Suppressor macrophage treated with lipopolysaccharide for 1 hour (primary cell): ENCODE data around the gene NMRK2.
"Not testable (repeated sequence)": the region's sequence is repeated elsewhere in the genome, so short reads cannot be mapped to it uniquely, and the experiment has no call there.

Experiments used
- DNase-seq, 3 donors: peaks; one replicate each; pipeline ENCODE4 v3.0.0-alpha.2; 2020 to 2022

NMRK2 gene

DNA sequence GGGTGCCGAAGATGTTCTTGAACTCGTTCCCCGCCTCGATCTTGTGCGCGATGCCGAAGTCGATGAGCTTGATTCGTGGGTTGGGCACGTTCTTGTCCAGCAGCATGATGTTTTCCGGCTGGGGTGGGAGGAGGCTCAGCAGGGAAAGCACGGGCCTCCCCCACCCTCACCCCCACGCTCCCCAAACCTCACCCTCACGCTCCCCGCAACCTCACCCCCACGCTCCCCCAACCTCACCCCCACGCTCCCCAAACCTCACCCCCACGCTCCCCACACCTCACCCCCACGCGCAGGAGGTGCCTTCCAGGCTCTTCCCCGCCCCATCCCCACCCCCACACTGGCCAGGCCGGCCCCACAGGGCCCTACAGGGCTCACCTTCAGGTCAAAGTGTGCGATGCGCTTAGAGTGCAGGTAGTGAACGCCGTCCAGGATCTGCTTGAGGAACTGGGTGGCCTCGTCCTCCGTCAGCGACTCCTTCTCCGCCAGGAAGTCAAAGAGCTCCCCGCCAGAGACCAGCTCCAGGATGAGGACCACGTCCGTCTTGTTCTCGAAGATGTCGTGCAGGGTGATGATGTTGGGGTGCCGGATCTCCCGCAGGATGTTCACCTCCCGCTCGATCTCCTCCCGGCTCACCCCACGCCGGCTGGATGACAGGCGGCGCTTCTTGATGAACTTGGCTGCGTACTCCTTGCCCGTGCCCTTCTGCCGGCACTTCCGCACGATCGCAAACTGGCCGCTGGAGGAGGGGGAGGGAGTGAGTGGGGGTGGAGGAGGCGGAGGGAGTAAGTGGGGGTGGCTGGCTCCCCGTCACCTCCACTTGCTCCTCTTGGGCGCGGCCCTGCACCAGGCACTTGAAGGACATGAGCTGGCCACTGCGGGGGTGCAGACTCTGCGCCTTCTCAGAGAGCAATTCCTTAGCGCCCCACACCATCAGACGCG lies 31.7 kb downstream of the NMRK2 start:
- no peak for DNase-seq

DNA sequence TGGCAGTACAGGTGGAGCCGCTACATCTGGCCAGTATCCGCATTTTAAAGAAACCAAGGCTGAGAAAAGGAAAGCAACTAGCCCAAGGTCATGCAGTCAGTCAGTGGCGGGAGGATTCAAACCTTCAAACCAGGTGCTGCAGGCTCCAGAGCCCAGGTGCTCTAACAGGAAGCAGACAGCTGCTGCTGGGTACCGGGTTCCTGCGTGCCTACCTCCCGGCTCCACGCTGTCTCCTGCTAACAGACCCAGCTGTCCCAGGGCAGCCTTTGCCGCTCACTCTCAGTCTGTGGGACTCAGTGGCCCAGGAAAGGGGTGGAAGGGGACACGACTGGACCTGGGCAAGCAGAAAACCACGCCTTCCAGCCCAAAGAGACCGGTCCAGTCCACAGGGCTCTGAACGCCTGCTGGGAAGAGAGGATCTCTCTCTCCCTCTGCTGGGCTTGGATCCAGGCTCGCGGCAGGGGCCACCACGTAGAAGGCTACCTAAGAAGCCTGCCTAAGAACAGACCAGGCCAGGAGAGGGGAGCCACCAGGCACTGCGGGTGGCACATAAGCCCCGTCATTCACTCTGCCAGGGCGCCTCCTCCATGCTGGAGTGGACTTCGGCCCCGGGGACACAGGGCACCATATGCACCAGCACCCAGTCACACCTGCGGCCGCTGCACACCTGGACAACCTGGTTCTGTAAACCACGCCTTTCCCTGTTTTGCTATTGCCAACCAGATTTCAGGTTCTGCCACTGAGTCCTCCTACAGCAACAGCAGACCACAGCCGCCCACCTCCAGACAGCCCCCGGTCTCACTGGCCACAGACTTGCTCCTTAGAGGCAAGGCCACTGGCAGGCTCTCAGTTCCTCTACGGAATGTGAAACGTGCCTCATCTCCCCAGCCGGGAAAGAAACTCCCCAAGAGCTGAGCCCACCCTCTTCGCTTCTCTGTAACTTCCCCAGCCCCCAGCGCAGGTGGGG lies 33.5 kb downstream of the NMRK2 start:
- no peak for DNase-seq

DNA sequence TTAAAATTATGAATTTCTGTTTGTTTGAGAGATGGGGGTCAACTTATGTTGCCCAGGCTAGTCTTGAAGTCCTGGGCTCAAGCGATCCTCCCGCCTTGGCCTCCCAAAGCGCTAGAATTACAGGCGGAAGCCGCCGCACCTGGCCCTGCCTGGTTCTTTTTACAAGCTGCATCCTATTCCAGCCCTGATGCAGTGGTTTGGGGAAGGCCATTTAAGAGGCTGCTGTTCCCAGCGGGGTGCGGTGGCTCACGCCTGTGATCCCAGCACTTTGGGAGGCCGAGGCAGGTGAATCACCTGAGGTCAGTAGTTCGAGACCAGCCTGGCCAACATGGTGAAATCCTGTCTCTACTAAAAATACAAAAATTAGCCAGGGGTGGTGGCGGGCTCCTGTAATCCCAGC lies 35.1 kb downstream of the NMRK2 start:
- DNase-seq: not testable (repeated sequence)

DNA sequence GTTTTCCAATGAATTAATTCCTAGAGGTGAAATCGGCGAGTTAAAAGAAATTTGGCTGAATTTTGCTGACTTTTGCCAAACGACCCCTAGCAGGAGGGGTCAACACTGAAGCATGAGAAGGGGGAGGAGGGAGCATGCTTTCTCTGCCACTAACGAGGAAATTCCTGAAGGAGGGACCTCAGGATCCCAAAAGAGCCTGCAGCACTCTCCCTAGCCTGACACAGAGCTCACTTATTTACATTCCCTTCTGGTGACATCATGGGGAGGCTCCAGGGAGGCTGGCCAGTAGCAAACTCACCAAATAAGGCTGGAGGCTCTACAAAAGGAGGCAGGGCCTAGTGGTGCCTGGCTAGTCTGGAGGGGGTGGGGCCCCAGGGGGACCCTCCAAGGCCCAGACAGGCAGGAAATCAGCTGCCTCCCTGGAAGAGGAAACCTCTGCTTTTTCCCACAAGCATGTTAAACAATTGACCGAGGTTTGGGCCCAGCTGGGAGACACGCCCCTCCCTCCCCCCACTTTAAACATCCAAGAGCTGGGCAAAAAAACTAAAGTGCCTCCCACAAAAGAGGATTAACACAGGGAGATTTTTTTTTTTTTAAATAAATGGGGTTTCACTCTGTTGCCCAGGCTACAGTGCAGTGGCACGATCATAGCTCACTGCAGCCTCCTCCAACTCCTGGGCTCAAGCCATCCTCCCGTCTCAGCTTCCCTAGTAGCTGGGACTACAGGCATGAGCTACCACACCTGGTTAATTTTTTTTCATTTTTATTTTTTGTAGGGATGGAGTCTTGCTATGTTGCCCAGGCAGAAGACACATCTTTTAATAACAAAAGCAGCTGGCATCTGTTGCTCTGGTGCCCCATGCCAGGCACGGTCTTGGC lies 35.9 kb downstream of the NMRK2 start:
- DNase-seq: peak in 2 of 3 donors; percentile 52 to 55

DNA sequence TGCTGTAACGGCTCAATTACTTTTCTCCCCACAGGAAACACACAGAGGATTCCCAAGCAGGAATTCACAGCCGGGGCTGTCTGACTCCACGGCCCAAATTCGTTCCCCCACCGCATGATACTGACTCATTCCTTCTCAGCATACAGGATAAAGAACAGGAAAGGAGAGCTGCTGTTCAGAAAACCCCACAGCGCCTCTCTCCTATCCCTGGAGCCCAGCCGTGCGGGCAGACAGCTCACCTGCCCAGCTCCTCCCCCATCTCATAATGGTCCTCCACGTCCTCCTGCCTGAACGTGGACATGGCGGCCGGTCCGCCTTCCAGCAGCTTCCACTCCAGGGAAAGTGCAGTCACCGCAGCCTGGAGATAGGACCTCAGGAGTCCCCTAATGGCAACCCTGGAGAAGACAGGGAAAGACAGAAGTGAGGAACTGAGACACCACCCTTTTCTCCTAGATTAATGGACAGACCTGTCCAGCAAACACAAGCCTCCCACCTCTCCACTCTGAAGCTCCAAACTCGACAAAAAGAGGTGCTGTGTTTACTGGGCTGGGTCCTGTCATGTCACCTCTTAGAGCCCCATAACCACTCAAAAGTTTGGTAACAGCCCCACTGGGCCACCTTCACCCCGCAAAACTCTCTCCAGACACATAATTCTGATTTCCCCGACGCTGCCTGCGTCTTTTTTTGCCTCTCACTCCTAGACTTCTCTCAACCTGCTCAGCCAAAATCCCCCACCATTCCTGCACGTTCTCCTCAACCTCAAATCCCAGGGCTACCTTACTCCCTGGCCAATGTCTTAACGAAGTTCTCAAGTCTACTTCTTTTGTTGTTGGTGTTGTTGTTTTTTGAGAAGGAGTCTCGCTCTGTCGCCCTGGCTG lies 36.8 kb downstream of the NMRK2 start:
- DNase-seq: peak in 1 of 3 donors; percentile 31

DNA sequence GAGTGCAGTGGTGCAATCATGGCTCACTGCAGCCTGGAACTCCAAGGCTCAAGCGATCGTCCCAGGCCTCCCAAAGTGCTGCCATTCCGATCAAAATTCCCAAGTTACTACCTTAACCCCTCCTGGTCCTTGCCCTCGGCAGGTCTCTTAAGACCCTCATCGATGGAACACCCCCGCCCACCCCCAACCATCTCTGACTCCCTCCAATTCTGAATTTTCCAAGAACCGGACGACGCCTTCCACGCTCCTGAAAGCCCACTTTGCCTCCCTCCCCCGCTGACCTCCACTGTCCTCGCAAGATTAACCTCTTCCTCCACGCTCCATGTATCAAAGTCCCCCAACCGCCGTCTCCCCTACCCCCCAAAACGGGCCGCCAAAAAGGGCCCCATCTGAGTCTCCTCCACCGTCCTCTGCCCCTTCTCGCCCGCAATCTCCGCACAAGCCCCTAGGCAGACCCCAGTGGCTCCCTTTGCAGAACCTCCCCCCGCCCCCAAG lies 37.5 kb downstream of the NMRK2 start:
- DNase-seq: no peak

DNA sequence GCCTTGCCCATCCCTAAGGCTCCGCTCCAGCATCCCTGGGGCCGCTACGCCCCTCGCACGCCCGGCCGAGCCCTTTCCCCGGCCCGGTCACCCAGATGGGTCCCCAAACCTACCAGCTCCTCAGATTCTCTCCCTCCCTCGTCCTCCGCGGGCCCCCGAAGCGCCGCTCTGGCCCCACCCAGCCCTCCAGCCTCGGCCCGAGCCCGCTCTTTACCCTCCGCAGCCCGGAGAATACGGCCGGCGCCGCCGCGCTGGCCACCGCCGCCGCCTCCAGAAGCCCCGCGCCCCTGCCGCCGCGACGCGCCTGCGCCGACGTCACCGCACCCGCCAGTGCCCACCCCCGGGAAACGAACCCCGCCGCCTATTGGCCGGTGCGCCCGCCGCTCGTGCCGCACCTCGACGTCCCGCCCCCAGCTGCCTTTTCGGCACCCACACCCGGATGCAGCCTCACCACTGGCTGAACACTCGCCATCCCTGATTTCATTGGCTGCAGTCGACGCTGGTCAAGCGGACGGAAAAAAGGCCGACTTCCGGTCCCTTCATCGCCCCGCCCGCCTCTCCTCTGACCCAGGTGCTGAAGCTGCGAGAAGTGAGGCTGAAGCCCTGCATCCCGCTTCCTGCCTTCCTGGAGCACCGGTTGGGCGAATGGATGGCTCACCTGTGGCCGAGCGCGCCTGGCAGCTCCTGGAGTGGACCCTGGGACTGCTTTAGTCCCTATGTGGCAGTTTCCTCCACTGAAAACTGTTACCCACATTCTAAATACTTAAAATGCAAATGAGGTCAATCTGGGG lies 38.1 kb downstream of the NMRK2 start, which contains the start of gene DAPK3:
DAPK3 (minus strand) TSS at position 292 of the 791 bp plus-strand sequence. CDS start 1,364 bp downstream, outside the sequence.
- peak; percentile 97 to 98 (median 98) for DNase-seq

DNA sequence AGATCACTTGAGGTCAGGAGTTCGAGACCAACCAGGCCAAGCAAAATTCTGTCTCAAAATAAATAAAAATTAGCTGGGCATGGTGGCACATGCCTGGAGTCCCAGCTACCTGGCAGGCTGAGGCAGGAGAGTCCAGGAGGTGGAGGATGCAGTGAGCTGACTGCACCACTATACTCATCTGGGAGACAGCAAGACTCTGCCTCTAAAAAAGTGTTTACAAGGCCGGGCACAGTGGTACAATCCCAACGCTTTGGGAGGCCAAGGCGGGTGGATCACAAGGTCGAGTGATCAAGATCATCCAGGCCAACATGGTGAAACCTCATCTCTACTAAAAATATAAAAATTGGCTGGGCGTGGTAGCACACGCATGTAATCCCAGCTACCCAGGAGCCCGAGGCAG lies 42.3 kb downstream of the NMRK2 start:
- no peak for DNase-seq

DNA sequence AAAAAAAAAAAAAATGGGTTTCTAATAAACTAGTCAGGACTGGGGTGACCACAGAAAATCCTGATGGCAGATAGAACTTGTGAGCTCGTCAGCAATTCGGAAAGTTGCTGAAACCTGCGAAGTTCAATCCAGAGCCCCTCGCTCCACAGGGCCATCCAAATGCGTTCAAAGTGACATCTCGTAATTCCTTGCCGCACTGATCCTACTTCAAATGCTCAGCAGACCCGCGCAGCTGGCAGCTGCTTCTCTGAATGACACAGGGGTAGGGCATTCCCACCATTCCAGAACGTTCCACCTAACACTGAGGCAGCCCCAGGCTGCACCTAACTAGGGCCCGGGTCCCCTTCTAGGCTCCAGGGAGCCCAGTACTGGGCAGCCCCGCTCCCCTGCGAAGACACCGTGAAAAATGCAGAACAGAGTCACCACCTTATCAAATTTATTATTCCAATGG lies 42.8 kb downstream of the NMRK2 start:
- no peak for DNase-seq

DNA sequence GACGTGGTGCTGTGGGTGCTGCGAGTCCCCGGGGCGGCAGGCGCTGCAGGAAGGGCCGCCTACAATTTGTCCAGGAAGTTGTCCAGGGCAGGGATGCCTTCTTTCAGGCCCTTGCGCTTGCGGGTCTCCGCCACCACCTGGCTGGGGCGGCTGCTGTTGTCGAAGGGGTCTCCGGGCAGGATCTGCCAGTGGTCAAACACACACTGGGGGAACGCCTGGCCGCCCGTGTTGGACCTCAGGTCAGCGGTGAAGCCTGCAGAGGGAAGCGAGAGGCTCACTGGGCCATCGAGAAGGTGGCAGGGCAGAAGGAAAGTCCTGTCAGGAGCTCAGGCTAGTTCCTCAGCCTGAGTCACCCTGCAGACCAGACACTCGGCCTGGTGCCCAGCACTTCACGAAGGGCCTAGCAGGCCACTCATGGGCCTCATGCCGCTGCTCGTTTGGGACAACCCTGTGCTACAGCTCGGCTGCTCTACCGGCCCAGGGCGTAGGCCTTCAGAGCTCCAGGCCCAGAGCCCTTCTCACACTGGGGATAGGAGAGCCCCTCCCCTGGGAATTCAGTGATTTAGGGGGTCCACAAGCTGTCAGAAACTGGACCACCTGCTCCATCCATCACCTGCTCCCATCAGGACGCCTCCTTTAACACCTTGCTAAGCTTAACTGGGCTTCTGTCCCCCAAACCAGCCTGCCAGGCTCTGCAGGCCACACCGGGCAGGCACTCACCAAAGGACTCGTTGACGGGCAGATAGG lies 43.8 kb downstream of the NMRK2 start:
- DNase-seq: no peak

DNA sequence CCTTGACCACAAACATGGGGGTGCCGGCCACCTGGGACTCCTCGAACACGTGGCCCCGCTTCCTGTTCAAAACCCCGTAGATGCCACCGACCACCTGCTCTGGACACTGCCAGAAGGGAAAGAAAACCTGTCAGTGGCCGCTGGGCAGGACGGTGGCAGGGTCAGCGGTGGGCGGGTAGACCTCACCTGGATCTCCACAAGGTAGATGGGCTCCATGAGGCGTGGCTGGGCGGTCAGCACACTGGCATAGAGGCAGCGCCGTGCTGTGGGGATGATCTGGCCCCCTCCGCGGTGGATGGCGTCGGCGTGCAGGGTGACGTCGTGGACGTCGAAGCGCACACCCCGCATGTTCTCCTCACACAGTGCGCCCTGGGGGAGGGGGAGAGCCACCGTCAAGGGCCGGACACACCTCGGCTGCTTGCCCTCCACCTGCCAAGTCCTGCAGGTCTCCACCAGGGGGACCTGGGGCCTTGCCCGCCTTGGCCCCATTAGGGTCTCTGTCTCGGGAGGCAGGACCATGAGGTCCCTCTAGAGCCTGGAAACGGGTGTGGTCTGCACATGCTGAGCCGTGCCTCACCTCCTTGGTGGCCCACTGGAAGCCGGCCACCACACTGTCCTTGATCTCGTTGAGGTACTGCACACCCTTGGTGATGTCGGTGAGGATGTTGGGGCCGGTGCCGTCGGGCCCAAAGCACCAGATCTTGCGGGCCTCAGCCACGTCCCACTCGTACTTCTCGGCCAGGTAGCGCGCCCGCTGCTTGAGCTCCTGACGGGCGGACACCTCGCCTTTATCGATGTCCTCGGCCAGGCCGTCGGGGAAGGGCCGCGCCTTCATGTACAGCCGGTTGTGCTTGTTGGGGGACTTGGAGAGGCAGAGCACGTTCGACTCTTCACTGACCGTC lies 44.6 kb downstream of the NMRK2 start:
- DNase-seq: no peak

DNA sequence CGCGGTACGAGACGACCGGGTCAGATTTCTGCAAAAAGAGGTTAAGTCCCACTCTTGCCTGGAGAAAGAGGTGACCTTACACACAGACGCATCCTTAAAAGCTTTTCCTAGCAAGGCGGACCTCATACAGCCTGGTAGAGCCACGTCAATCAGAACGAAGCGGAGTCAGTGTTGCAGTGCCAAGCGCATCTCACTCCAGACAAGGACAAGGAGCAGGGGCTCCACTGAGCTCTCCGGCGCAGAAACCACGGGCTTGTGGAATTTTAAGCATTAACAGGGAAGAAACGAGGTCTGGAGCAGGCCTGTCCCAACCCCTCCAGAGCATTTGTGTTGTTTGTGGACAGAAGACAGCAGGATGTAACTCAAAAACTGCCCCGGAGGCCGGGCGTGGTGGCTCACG lies 45.3 kb downstream of the NMRK2 start:
- DNase-seq: no peak

DNA sequence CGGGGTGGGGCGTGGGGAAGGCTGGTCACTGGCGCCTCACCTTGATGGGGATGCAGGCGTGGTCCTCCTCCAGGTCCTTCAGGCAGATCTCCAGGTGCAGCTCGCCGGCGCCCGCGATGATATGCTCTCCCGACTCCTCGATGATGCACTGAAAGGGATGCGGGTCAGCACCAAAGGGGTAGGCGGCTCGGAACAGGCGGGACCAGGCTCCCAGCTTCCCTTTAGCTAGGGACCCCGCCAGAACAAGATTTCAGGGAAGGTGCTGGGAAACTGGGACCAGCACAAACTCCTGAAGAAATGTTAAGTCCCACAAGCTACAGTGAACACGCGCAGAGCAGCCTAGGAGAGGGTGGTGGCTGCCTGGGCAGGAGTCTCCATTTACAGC lies 46.4 kb downstream of the NMRK2 start:
- DNase-seq: no peak

DNA sequence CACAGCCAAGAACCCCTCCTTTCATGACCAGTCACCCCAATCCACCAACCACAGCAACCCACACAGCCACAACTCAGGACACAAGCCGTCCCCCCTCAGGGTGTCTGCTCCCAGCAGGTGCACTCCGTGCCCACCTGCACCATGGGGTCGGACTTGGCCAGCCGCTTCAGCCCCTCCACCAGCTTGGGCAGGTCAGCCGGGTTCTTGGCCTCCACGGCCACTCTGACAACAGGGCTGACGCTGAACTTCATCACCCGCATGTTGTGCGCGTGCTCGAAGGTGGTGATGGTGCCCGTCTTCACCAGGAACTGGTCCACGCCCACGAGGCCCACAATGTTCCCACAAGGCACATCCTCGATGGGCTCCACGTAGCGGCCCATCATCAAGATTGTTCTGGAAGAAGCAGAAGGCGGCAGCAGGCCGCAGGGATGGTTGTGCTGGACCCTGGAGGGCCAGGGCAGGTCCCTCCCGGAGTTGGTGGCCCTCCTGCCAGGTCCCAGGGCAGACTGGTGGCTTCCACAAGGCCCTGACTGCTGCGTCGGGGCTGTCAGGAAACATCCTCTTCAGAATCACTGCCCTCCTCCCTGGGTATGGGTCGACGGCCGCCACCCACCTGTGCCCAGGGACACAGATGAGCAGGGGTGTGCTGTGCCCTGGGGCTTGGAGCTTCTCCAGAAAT lies 46.9 kb downstream of the NMRK2 start:
- no peak for DNase-seq

DNA sequence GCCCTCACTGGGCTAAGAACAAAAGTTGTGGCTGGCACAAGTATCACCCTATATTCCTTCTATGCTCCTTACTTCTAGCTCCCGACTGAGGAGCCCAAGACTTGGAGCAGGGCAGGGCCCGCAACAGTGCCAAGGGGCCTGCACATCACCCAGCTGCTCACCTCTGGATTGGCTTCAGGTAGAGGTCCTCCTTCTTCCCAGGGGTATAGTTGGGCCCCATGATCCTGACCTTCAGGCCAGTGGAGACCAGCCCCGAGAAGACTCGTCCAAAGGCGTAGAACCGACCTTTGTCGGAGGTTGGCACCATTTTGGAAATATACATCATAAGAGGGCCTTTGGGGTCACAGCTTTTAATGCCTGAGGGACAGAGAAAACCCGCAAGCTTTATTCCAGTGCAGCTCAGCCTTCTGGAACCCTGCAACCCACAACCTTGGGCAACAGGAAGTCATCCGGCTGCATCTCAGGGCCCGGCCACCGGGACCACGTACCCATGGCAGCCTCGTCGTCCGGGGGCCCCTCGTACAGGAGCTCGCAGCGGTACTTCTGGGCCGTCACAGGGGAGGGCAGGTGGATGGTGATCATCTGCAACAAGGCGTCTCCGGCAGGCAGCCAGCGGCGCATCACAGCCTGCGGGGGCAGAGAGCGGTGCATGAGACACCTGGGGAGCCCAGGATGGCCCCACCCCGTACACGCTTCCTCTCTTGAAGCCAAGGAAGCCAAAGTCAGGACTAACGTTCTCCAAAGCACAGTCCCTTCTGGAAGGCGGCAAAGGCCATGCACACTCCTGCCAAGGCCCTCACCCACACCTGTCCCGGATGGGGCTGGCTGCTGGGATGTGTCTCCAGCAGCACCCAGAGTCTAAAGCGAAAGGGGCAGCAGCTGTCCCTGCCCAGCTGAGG lies 47.7 kb downstream of the NMRK2 start:
- no peak for DNase-seq

DNA sequence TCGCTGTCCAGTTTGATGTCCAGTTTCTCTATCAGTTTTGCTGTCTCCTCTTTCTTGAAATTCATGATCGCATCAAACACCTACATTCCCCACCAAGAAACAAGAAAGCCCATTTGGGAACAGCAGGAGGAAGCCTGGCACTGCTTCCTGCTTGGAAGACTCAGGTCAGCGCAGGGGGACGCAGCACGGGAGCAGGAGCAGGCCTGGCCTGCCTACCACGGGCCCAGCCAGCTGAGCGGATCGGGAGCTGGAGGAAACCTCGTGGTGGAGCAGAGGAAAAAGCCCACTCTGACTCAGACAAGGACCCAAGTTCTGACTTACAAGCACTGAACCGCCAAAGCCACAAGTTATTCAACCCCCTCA lies 48.5 kb downstream of the NMRK2 start:
- no peak for DNase-seq
